ENCODE data around the gene FNDC5.
A peak's percentile ranks its signal among the peaks of the same experiment; 100 is the strongest.

FNDC5 gene

DNA sequence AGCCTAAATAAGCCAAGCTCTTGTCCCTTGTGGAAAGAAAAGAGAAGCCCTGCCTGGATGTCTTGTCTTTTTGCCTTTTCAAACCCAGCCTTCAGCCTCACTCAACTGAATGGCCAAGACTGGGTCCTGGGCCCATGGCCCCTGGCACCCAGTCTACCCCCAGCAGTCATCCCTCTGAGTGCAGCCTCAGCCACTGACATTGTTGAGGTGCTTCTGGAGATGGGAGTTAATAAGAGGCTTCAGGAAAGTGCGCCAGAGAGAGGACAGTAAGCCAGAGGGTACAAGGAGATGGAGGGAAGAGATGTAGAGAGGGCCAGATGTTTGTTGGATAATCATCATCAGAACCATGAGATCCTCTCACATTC lies 6.8 kb downstream of the FNDC5 start:
- DNase-seq: no peak

DNA sequence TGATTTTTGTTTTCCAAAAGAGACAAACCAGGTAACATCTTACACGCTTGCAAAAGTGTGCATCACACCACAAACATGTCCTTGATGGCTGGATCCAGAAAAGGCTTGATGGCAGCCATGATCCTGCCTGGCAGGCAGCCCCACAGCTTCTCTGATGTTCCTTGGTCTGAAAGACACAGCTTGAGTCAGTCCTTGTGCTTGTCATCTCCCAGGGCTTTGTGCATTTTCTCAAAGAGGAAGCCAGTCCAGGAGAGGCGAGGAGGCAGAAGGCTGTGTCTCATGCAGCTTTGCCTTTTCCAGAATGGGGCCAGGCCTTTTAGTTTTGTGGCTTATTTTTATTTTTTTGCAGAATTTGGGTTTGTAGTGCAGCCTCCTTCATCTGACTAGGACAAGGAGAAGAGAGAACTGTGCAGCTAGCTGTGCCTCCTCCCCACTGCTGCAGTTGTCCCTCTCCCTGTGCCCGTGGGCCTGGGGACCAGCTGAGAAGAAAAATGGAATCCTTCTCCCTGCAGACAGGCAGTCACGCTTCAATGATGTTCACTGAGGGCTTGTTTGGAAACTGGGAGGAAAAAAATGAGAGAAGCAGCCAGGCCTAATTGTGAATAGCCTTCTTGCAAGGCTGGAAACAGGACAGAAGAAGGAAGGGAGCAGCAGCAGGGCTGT lies 7.4 kb downstream of the FNDC5 start:
- DNase-seq: no peak

DNA sequence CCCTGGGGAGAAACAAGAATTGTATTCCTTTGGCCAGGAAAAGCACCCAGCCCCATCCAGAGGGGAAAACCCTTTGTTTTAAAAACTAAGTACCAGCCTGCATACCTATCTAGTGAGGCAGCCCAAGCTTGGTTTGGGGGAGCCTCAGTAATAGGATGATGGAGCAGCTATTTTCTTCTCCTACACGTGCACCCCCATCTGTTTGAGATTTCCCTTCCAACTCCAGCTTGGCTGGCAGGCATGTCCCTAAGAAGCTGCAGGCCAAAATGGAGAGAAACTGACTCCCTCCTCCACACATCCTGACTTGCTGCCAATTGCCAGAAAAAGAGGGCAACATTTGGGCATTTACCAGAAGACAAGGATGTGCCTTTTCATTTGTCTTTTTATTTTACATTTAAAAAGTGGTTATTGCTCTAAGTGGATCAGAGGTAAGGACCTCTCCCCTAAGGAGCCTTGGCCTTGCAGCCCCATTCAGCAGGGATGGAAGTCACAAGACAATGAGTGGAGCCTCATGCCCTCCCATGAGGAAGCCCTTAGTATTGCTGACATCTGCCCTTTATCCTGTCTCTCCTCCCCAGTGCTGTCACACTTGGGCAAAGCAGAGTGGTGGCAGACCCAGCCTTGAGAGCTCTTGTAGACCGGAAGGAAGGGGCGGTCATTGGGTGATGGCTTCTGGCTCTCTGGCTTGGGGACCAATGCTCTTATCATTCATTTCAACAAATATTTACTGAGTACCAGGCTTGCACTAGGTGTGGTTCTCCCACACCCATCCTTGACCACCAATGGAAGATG lies 8.6 kb downstream of the FNDC5 start:
- no peak for DNase-seq

DNA sequence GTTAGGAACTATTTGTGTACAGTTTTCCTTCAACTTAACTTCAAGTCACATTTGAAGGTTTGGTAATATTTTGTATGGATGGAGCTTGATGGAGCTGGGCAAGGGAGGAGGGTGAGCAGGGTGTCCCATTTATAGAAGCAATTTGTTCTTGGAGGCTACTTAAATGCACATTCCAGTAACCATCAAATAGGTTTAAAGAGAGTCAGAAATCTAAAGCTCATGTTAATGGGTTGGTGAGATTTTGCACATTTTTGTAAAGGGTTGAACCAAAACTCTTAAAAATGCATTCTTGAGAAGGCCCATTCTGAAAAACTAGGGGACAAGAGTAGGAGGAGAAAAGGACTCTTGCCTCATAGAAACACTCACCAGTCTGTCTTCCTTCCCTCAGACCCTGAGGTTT lies 10.1 kb downstream of the FNDC5 start:
- DNase-seq: no peak

DNA sequence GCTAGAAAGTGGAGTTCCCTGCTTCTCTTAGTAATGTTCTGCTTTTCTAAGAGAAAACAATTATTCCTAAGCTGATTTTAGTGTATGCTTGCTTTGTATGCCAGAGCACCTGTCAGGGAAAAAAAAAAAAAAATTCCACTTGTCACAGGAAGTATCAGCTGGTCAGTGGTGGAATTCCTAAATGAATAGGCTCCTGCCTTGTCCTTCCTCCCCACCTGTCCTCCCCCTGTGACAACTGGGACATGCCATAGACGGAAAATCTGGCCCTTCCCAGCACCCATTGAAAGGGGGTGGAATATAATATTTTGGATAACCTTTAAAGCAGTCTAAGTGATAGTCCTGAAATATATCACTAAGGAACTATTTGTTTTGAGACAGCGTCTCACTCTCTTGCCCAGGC lies 10.8 kb downstream of the FNDC5 start:
- DNase-seq: no peak

DNA sequence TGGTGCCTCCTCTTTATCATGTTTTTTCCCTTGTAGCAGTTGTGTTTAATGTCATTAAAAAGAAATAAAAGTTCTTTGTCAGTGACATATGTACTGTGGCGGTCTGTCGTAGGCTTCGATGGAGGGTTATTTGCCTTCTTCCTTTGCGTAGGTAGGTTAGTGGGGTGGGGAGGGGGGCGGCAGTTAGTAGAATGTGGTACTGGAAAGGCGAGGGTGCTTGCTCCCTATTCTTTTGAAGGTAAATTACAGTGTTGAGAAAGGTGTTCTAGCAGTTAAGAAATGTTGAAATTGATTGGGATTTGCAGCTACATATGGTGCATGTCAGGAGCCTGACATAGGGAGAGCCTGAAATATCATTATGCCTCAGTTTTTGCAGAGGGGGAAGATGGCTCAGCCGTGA lies 11.9 kb downstream of the FNDC5 start:
- DNase-seq: no peak

DNA sequence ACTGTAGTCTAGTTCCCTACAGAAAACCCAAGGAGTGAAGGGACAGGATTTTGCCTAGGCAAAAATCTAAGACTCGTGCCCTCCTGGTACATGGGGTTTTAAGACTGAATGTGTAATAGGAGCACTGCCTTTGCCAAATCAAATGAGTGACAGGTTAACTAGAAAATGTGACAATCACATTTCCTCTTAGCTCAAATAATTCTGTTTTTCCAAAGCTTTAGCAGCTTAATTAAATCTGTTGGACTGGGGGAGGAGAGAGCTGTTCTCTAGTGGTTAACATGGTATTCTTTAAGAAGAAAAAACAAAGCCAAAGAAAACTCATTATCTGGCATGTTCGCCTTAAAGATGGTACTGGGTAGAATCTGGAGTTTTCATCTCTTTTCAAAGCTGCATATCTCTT lies 12.6 kb downstream of the FNDC5 start:
- DNase-seq: no peak

DNA sequence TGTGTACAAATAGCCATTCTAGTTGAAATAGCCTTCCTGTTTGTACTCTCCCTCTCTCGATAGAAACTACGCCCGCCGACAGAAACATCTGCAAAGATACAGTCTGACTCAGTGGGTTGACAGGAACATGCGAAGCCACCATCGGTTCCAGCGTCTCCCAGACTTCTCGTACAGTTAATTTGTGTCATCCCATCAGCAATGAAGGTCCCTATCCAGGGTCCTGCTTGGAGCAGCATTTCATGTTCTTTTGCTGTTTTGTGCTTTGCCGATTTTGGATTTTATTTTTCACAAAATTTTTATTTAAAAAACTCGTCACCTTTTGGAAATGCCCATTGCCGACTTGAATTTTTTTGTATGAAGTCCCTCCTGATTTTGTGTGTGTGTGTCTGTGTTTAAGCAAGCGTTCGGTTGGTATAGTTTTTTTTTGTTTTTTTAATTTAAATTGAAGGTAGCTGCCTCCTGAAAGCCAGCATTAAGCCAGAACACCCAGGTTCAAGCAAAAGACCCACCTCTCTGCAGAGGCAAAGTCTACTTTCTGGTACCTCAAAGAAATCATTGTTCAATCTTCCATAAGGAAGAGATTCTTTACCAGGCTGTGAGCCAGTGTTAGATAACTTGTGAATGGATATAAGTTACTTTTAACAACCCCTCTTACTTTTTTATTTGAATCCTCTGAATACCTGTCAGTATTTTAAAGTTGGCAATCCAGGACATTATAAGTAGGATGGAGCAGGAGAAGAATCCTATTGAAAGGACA lies 14.7 kb downstream of the FNDC5 start:
- DNase-seq: no peak

DNA sequence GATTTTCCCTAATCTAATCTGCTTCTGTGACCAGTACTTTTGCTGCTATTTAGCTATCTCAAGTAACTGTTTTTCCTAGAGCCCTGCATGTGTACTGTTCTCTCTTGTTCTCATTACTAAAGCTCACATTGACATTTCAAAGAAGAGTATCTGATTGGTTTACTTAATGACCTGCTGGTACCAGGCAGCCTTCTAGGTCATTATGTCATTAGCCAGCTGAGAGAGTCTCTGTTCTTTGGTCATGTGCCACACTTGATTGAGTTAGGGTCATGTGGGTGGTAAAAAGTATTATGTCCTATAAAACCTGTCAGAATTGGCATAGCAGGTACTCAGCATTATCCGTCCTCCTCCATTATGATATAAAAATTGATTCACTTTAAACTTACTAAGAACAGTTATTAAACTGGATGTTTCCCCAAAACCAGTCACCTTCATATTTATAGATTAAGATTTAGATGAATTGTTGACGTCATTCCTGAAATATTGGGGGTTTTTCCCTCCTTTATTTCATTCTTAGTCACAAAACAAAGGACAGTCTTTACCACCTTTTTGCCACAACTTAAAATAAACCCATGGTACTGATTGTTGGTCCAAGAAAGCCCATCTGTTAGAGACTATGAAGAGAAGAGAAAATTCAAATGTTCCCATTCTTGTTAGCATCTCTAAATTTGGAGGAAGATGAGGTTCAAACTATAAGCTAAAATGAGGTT lies 22.2 kb downstream of the FNDC5 start:
- DNase-seq: no peak

DNA sequence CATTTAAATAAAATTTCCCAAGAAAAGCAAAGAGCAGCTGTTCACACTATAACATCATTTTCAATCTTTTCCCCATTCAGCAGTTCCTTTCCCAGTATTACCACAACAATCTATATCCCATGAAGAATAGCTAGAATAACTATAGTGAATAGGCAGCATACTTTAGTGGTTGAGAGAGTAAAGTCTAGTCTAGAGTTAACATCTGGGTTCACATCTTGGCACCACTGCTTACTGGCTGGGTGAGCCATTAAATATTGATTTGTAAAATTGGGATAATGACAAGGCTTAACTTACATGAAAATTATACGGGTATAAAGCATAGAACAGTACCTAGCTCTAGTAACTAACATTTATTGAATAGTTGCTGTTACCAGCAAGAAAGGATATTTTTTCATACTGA lies 38.8 kb downstream of the FNDC5 start:
- no peak for DNase-seq

DNA sequence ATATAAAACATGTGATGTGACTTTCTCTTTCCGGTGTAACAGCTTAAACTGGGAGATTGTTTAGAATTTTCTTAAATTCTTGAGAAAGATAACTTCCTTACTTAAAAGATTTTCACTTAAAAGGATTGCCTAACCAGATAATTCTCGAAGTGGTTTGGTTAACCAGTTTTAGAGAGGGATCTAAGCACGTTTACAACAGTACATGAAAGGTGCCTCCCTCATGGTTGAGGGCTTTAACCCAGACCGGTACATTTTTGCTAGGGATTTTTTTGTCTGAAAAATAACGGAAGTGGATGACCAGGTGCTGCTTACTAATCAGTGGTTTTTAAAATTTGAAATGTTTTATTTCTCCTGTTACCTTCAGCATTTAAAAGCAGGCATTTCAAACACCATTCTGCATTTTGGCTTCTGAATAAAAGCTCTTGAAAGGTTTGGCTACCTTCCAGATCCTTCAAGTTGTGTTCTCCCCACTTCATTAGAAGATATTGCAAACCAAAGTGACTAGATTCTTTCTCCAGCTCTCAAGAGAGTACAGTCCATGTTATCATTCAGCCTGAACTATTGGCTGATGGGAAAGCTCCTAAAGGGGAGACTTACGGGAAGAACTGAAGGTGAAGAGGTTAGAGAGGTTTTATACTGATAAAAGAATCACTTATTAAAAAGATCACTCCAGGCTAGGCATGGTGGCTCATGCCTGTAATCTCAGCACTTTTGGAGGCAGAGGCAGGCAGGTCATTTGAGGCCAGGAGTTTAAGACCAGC lies 40.4 kb downstream of the FNDC5 start:
- DNase-seq: no peak

DNA sequence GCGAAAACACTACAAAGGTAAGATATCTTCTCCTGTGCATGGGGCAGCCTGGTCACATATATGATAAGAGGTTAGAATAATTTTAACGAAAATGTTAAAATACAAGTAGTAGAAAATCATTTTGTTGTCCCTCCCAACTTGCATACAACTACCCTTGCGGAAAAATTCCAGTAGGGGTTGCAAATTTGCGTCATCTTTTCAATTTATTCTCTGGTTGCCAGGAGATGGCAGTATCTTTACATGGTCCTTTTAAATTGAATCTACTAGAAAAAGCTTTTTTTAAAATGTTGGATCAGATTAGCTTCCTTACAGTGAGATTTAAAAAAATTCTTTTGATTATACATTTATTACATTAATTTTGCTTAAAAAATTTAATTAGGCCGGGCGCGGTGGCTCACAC lies 42.4 kb downstream of the FNDC5 start:
- DNase-seq: no peak

DNA sequence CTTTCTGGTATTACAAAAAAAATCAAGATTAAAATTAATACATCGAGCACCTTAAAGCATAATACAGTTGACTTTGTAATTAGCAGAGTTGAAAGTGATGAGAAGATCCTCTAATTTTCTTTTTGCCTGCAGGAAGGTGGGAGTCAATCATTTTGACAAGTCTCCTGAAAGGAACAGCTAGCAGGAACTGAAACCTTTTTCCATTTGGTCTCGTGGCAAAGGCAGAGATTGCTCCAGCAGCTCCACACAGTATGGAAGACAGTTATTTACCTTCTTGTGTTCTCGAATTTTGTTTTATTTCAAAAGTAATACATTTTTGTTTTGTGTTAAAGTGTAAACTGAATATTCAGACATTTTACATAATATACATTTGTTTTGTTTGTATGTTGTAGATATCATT lies 45.5 kb downstream of the FNDC5 start:
- DNase-seq: no peak

DNA sequence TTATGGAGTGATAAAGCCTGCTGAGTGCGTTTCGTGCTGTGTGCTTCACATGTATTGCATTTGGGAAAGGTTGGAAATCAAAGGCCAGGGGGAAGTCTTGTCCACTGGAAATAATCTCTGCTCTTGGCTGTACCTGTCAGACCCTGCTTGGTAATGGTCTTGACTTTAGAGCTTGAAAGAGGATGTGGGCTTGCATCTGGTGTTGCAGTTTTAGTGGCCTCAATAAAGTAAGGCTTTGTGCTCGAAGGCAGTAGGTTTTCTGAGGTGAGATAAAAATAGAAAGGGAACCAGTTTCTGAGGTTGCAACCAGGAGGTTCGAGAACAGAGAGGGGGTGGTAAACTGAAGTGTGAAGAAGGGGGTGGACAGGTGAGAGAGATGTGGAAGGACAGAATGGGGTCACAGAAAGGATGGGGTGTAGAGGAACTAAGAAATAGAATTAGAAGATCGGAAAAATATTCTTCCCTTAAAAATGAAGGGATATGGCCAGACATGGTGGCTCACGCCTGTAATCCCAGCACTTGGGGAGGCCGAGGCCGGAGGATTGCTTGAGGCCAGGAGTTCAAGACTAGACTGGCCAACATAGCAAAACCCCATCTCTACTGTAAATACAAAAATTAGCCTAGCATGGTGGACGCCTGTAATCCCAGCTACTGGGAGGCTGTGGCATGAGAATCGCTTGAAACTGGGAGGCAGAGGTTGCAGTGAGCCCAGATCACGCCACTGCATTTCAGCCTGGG lies 51.7 kb downstream of the FNDC5 start:
- DNase-seq: no peak

DNA sequence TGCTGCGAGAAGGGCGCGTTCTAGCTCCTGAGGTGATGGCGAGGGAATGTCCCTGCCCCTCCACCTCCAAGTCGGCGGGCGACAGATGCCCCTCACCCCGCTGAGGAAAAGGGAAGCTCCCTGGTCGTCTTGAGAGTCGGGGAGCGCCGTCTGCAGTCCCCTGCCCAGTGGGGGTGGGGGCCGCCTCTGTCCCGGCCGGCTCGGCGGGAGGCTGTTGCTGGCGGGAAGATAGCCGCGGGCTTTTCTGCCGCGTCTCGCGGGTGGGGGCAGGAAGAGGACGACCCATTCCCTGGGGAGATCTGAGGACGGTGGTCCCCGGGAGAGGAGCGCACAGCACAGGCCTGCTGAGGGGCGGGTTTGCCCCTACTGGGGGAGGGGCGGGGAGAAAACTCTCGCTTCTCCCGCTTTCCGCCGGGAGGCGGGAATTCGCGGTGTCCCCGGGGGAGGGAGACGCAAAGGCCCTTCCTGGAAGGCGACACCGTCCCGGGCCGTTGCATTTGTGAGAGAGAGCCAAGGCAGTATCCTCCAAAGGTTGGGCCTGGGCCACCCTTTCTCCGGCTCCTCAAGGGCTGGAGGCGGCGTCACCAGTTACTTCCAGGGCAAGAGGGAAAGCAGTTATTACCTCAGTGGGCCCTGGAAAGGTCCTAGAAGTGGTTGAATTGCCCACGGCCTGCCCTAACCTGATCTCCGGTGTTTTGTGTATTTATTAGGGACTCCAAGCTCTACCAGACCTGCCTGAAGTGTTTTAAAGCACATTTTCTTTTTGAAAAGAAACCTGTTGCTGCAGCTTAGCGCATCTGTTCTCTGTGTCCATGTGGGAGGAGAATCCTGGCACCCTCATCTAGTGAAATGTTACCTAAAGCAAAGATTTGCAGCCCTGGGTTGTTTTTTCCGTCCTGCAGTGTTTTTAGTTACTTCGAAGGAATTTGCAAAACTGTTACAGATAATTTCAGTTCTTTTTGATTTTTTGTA lies 52.6 kb downstream of the FNDC5 start:
- no peak for DNase-seq

DNA sequence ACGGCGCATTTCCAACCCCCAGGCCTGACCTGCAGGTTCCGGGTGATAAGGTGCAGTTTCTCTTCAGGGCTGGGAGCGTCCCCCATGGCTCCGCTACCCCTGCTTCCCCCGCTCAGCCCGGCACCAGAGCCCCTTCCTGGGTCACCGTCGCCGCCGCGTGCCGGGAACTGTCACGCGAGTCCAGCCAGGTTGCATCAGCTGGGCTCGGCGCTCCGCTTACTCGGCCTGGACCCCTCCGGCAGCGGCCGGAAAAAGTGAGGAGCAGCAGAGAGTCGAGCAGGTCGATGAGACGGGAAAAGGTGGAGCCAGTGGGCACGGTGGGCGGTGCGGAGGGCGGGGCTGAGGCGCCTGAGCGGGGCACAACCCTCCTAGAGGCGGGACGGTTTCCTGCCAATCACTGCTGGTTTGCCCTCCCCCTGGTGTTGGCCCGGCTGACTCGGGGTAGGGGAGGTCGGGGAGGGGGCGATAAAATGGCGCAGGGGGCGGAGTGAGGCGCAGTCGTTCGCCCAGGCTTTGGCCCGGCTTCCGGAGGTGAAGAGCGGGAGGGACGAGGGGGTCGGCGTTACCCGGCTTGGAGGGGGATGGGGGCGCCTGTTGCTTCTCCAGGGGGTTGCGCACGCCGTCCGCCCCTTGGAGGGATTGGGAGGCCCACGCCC lies 53.4 kb downstream of the FNDC5 start, which contains the start of the genes S100PBP and YARS1:
TSS of gene S100PBP (plus strand) at position 495 of the 656 bp plus-strand sequence. CDS start 8,447 bp downstream, outside the sequence.
TSS of gene YARS1 (minus strand) at position 200 of the 656 bp plus-strand sequence. CDS start at position 86, 114 bp downstream.
- DNase-seq: peak; percentile 99

DNA sequence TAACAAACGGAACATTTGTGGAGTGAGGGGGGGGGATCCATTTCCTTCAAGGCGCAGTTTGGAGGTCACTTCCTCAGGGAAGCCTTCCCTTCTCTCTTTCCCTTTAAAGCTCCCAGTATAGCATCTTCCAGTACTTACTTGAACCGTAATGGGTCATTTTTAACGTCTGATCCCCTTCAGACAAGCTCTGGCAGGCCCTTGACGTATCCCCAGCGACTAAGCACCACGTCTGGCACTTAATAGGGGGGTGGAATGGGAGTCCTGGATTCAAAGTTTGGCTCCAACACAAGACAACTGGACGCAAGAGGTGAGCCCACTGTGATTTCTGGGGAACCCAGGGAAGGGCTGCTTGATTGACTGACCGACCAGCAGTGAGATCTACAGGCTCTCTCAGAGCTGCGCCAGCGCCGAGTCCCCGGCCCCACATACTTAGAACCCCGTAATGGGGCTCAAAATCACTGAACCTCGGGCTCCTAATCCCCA lies 54.0 kb downstream of the FNDC5 start:
- no peak for DNase-seq

DNA sequence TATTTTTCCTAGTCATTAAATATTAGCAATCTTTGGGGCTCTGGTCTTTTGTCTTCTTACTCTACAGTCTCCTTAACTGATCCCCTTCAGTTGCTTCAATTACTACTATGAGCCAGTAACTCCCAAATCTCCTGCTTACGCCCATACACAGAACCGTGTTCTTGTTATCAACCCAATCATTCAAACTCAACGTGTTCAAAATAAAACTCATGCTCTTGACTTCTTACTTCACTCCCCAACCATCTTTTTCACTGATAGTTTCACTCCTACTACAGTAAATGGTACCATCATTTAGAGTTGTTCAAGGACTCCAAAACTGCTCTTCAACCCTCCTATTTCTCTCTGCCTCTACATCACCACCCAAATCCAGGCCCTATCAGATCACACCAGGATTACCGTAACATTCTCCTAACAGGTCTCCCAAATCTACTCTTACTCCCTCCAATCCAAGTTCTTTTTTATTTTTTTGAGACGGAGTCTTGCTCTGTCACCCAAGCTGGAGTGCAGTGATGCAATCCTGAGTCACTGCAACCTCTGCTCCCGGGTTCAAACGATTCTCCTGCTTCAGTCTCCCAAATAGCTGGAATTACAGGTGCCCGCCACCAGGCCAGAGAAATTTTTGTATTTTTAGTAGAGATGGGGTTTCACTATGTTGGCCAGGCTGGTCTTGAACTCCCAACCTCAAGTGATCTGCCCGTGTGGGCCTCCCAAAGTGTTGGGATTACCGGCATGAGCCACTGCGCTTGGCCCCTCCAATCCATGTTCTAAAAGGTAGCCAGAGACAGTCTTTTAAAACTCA lies 56.6 kb downstream of the FNDC5 start:
- DNase-seq: no peak
